ENCODE data around the gene SHOC2.

DNA sequence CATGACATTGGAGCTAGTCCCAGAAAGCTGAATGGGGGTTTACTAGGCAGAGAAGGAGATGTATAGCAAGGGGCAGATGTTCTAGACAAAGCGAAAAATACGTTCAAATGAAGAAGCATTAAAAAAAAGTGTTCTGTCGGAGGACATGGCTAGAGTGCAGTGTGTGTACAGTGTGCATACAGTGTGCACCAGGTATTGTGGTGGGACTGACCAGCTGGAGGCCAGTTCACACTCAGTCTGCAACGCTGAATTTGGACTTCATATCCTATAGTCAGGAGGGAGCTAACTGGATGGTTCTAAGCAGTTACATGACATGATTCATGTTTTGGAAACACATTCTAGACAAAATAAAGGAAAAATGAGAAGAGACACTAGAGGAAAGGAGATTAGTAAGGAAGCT is 9.3 kb upstream of the SHOC2 start:
- TF ChIP-seq, protein P1, sequence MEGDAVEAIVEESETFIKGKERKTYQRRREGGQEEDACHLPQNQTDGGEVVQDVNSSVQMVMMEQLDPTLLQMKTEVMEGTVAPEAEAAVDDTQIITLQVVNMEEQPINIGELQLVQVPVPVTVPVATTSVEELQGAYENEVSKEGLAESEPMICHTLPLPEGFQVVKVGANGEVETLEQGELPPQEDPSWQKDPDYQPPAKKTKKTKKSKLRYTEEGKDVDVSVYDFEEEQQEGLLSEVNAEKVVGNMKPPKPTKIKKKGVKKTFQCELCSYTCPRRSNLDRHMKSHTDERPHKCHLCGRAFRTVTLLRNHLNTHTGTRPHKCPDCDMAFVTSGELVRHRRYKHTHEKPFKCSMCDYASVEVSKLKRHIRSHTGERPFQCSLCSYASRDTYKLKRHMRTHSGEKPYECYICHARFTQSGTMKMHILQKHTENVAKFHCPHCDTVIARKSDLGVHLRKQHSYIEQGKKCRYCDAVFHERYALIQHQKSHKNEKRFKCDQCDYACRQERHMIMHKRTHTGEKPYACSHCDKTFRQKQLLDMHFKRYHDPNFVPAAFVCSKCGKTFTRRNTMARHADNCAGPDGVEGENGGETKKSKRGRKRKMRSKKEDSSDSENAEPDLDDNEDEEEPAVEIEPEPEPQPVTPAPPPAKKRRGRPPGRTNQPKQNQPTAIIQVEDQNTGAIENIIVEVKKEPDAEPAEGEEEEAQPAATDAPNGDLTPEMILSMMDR (conservative IDR thresholded peaks at IDR 0.05 in 1 of 2, IDR thresholded peaks at IDR 0.05 in 1 of 2; ENCODE audit: low read depth in 1 of 2, low read length in 2 of 2): no peak
- no peak for TF ChIP-seq EZH2 (IDR thresholded peaks at IDR 0.05; ENCODE audit: low read length, missing control alignments)
